CD4-positive, alpha-beta T cell treated with Interleukin-6 for 4 hours (primary cell): Measurements from ENCODE around the gene DLD.
"Not testable (repeated sequence)": the region's sequence is repeated elsewhere in the genome, so short reads cannot be mapped to it uniquely, and the experiment has no call there.

ENCODE experiments used
- DNase-seq: peaks from one replicate; pipeline ENCODE4 v3.0.0-alpha.2; 2020; ENCODE audit warnings: mixed read lengths

DLD gene

DNA sequence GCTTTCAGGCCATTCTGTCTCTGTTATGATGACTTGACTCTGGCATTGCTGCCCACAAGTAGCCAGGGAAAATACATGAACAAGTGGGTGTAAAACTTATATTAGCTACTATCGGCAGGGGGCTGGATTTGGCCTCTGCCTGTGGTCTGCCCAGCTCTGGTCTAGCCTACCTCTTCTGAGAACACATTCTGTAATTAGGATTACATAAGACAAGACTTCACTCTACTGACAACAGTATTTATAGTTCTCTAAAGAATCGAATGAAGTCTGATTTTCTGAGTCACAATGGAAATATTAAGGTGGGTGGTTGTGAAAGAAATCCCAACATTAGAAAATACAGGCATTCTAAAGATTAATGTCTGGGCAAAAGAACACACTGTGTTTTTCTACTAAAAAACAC, 55.5 kb downstream of the DLD start:
- DNase-seq = no peak

DNA sequence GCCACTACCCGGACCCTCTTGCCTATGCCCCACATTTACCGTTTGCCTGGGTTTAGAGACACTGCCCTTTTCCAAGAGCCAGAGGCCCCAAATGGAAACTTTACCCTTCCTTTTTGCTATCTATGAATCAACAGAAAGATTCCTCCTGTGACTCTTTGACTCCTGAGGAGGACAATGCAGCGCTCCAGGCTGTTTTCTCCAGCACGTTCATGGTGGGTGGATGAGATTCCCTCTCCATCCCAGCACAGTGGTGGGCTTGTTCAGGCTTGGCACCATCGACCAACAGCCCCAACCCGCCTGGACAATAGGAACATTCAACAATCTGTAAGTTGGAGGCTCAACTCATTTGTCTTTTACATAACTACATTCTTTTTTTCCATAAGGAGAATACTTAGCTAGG, 55.9 kb downstream of the DLD start:
- DNase-seq = no peak

DNA sequence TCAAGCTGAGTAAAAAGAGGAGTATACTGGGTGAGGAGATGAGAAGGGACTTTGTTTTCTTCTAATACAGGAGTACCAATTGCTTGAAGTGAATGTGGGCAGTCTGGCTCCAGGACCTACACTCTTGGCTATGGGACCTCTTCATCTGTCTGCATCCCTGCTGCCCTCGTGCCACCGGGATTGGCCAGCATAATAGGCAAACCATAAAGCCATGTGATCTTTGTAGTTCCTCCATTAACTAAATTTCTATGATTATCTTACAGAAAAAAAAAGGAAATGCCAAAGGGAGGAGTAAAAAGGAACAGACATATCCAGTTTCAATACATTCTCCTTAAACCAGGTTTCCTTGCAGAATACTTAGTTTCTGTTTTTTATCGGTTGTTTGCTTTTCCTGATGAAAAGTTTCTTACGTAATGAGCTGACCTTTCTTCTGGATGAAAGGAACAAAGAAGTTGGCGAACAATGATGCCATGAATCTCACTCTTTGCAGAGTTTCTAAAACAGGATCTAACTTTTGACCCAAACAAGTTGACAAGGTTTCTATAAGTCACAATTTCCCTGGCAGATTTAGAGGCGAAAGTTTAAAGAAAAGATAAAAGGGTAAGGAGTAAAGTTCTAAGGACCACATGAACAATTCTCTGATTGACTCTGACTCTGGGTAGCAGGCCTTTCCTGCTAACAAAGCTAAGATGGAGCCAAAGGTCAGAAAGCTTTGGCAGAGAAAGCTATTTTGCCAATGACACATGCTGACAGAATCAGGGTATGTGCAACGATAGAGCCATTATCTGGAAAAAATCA, 57.9 kb downstream of the DLD start:
- no peak for DNase-seq

DNA sequence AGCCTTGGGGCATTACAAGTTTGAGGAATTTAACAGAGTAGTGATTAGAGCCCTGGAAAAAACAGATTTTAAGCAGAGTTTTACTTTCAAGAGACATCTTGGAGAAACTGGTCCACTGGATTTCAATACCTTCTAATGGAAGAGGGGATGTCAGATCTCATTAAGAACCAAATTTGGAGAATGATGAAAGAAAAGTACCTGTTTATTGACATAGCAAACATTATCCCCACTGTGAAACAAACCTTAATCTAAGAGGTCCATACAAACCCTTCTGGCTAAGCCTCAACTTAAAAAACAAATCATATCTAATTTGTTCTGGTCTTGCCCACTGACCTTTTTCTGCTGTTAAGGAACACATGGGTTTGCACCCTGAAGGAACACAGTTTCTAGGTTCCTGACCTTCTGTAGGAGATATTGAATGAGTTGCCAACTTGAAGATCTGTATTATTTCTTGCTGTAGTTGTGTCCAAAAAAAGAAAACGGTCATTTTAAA, 58.5 kb downstream of the DLD start:
- DNase-seq = no peak

DNA sequence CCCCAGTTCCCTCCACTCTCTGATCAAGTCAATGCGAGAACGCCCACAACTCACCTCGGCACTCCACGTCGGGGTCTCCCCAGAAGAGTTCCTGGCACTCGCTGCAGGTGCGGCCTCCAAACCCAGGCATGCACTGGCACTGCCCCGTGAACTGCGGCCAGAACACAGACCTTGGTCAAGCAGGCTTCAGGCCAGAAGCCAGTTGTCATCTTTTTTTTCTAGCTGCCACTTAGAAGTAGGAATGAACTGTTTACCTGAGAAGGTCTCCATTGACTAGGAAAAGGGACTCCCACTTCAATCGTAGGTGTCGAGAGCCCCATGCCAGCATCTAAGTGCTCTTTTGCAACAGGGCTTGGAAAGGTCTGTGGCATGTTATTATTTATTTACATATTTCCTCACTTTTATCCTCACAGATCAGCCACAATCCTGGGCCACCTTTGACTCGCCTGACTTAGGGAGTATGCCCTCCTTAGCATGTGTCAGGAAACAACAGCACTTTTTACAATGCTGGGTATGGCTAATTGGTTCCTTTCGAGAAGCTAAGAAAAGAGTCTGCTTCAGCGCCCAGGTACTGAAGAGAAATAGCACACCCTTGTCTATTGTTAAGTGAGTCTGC, 60.3 kb downstream of the DLD start:
- no peak for DNase-seq

DNA sequence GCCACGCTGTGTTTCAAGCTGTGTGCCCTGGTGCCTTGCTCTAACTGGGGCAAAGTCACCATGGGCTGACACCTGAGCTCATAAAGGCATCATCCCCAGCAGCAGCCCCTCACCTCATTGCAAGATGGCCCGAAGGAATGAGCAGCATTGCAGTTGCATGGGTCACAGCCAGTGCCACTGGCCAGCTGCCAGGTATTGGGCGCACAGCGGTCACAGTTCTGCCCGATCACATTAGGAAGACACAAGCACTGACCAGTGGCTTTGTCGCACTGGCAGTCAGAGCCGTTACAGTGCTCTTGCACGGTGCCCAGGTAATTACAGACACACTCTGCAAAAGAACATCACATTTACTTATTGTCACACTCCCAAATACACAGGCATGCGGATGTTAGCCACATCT, 60.9 kb downstream of the DLD start:
- DNase-seq = no peak

DNA sequence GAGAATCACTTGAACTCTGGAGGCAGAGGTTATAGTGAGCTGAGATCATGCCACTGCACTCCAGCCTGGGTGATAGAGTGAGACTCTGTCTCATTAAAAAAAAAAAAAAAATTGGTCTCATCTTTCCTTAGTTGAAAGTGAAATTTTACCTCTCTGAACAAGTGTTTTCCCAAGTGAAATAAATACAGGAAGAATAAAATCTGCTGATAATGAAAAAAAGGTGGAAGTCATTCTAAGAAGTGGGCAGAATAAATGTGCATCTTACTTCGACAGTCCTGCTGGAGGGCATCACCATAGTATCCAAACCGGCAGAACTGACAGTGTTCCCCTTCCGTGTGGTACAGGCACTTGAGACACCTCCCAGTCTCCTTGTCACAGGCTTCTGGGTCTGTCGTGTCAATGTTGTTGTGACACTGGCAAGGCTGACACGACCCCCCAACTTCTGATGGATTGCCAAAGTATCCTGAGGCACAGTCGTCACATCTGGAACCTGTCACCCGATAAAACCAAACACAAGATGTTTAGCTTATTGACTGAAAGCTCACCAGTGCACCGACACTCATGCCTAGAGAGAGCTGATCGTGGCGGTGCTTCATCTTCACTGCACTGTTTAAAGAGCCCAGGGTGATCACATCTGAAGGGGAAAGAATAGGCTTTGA, 62.4 kb downstream of the DLD start:
- DNase-seq = no peak

DNA sequence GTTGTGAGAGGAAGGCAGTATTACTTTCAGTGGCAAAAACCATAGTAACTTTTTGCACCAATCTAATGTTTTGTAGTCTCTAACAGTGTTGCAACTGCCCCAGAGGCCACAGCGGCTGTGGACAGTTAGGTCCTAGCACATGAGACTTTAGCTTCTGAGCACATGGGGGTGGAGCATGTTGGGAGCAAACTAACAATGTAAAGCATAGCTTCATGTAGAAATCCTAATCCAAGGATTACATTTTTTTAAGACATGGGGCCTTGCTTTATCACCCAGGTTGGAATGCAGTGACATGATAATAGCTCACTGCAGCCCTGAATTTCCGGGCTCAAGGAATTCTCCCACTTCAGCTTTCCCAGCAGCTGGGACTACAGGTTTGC, 62.9 kb downstream of the DLD start:
- DNase-seq = no peak

DNA sequence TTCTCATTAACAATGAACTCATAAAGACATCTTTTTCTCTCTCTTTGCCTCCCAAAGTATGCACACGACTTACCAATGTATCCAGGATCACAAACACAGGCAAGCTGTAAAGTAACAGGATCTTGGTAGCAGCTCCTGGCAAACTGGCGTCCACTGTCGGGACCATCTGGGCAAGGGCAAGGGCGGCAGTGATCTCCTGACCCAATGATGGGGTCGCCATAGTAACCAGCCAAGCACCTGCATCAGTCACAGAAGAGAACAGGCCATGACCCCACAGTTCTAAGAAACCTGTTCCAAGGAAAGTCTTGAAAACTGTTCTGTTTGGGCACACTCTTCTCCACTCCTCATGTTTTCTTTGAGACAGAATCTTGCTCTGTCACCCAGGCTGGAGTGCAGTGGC, 64.4 kb downstream of the DLD start:
- DNase-seq = no peak

DNA sequence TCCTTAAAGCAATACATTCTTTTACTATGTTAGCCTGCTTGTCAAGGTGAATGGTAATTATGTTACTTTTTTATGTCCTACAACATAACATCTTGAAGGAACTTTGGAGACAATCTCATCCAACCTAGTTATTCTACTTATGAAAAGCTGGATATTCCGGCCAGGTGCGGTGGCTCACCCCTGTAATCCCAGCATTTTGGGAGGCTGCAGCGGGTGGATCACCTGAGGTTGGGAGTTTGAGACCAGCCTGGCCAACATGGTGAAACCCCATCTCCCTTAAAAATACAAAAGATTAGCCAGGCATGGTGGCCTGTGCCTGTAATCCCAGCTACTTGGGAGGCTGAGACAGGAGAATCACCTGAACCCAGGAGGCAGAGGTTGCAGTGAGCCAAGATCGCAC, 66.0 kb downstream of the DLD start:
- DNase-seq = not testable (repeated sequence)

DNA sequence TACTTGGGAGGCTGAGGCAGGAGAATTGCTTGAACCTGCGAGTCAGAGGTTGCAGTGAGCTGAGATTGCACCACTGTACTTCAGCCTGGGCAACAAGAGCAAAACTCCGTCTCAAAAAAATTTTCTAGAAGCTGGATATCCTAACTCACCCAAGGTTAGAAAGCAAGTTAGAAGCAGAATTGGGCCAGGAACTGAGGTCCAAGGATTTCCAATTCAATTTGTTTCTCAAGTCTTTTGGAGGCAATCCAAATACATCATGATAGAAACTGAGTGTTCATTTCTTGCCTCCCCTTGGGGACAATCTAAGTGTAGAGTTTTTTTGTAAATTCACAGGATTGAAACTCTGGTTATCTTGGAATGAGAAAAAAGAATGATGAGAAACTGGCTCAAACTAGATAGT, 66.5 kb downstream of the DLD start:
- DNase-seq = no peak

DNA sequence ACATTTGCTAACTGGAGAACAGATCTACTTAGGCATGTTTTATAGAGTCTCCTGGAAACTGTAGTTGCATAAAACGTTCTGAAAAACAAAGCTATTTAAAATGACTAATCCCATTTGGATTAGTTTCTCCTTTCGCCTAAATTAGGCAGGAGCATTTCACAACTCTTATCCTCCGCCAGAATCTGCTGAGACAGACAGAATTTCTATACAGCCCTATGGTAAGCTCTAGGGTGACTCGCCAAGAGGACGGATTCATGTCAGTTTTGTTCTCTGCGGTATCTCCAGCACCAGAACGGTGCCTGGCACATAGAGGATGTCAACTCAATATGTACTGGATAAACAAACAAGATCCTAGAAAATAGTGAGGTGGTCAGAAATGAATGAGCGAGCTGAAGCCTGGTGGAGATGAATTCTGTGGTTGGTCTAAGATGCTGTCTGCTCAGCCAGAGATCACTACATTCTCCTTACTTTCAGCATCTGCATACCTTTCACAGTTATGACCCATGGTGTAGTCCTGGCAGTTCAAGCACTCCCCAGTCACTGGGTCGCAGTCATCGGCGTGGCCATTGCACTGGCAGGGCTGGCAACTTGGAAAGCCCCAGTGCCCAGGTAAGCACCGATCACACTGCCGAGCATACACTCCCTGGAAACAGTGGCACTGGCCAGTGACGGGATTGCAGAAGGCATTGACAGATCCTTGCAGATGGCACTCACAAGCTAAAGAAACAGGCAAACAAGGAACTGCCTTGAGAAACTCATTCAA, 68.0 kb downstream of the DLD start:
- no peak for DNase-seq

DNA sequence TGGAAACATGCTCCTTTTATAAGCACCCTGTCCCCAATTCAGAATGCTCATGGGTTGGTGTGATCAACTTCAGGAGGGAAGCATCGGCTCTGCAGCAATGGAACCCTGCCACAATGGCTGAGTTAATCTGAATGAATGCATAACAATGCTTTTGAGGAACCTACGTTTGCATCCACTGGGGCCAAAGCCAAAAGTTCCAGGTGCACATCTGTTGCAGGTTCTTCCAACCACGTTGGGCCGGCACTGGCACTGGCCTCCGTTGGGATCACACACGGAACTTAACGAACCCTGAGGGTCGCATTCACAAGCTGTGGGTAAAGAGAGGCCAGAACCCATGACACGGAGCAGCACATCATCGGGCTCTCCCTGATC, 68.5 kb downstream of the DLD start:
- no peak for DNase-seq

DNA sequence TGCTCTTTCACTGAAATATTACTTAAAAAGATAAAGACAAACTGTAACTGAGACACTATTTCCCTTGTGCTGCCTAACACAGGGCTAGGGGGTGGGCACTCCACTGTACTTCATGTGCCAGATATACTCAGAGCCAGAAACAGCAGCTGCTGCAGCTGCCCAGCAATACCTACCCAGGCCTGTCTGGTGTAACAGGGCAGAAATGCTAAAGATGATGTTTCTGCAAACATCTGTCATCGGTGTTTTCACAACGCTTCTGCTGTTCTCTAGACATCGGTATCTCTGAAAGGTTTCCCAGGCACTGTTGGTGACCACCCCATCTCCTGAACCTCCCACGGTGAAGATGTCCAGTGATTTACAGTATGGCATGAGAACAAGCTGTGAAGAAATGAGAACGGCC, 69.3 kb downstream of the DLD start:
- DNase-seq = no peak

DNA sequence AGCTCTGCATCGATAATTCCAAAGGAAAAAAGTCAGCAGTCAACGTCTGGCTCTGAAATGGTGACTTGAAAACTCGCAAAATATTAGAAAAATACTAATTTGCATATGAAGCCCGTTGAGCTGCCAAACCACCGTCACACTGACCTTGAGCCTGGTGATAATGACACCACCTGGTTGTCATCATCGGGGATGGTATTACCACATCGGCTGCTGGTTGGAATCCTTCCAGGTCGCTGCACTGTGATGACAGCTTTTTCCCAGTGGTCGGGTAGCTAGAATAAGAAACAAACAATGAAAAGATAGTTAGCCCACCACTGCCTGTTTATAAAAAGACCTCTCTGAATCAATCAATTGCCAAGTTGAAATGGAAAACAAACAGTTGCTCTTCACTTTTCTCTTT, 70.4 kb downstream of the DLD start:
- no peak for DNase-seq

DNA sequence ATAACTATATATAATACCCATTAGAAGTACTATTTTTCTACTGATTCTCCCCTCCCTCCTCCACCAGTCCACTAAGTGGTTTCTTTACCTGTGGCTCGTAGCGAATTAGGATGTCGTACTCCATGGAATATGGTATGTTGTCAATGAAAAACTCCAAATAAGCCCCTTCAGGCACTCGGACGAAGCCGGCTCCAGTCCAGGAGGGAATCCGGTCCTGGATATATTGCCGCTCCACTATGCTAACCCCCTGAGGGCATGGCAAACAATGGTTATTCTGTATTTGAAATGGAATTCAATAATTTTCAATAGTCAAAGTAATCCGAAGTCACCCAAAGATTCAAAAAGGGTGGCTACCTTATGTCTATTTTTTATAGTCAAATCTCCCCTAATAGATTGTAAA, 71.8 kb downstream of the DLD start:
- no peak for DNase-seq

DNA sequence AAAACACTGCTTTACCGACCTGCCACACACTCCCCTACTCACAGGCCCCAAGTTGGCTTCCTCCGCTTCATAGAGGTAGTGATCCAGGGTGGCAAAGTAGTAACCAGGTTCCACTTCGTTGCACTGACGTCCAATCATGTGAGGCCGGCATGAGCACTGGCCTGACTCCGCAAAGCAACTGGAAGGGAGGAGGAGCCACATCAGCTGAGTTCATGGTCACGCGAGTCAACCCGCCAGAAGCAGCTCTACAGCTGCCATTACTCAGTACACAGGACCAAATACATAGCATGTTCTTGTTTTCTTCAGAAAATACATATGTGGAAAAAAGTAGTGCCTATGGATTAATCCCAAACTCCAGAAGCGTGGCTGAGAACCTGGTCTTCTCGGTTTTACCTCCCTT, 73.5 kb downstream of the DLD start:
- no peak for DNase-seq

DNA sequence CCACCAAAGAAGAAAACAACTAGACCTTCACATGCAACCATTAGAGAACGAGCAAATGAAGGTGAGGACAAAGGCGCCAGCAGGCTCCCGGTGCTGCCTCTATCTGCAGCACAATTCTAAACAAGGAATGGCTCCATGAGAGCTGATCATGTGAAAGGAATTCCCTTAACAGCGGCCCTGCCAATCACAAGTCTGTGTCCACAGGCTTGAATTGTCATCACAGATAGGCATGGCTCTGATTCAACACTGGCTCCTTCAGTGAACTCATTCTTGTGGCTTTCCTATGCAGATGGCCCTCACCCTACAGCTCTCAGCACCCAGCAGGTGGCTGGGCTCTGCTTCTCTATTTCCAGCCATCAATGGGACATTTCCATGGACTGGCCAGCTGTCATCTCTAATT, 75.7 kb downstream of the DLD start:
- DNase-seq = no peak

DNA sequence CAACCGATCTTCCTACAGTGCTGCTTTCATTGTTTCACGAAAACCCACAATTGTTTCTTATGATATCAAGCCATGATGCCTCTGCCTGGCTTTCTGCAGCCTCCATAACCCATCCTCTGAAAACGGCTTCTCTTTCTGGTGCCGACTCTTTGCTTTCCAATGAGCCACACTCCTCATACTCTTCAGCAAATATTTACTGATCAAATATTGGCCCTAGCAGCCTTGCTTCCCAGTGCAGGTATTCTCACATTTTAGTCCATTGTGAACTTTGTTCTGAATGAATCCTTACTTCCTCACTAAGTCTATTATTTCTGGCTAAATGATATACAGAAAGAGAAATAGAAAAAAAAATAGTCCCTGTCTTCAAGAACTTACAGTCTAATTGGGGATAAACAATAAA, 76.4 kb downstream of the DLD start:
- DNase-seq = no peak

DNA sequence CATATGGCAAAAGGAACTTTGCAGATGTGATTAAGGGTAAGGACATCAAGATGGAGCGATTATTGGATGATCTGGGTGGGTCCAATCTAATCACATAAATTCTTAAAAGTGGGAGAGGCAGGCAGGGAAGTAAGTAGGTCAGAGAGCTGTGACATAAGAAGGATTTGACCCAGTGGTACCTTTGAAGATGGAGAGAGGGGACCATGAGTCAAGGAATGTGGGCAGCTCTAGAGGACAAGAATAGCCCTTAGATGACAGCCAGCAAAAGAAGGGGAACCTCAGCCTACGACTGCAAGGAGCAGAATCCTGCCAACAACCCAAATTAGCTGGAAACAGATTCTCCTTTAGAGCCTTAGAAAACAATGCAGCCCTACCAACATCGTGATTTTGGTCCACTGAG, 77.5 kb downstream of the DLD start:
- no peak for DNase-seq

DNA sequence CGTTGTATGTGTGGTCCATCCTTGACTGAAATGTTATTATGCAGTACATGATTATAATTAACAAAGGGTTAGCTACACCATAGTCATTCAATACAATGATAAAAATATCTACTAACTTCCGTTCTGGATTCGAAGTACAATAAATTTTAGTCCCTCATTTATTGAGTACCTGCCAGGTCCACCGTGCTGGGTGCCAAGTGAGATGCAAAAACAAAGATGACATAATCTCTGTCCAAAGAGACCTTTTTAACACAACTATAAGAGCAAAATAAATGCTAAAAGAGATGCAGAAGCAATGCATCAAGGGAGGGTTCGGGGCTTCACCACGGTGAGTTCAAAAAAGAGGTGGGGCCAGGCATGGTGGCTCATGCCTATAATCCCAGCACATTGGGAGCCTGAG, 78.9 kb downstream of the DLD start:
- no peak for DNase-seq
